Fibroblast of the aortic adventitia (primary cell): ENCODE data around the gene ERBB2. TPM values are rescaled to one million over a fixed set of nuclear protein-coding genes. Genes with fewer than 3 reads are reported as not detected.

Experiments used
- DNase-seq: peaks from one replicate; pipeline ENCODE4 v3.0.0-alpha.2; 2010; ENCODE audit warnings: low read depth
- H3K4me3 ChIP-seq: 2 replicates; pipeline ENCODE4 v1.5.1; 2011; ENCODE audit warnings: low read depth, mild to moderate bottlenecking, control low read depth, low read length, moderate library complexity
- total RNA-seq: library from RNA; depleted of rRNA; stranded (reverse); fragments of >200 nt; gene quantifications from 2 replicates; pipeline ENCODE4 v1.2.3, GENCODE V29; 2012; ENCODE audit warnings: low replicate concordance
- TF ChIP-seq, protein P1 (sequence below): IDR thresholded peaks from 2 replicates; pipeline ENCODE4 v1.5.1; 2011; ENCODE audit warnings: mild to moderate bottlenecking, low read length, control low read depth, inconsistent platforms; ENCODE audit not compliant: insufficient read depth

Gene ERBB2
- total RNA-seq: 37.4 and 67.0 TPM in 2 replicates

GRCh38 chr17:39699818-39700147 is at the start of gene ERBB2:
Gene ERBB2 (plus strand): TSS chr17:39700064. CDS start chr17:39700239, 175 bp downstream.
- H3K4me3 ChIP-seq: peak within 1 kb of the TSS; percentile 82
- peak; percentile 75 for DNase-seq
- TF ChIP-seq, protein P1, sequence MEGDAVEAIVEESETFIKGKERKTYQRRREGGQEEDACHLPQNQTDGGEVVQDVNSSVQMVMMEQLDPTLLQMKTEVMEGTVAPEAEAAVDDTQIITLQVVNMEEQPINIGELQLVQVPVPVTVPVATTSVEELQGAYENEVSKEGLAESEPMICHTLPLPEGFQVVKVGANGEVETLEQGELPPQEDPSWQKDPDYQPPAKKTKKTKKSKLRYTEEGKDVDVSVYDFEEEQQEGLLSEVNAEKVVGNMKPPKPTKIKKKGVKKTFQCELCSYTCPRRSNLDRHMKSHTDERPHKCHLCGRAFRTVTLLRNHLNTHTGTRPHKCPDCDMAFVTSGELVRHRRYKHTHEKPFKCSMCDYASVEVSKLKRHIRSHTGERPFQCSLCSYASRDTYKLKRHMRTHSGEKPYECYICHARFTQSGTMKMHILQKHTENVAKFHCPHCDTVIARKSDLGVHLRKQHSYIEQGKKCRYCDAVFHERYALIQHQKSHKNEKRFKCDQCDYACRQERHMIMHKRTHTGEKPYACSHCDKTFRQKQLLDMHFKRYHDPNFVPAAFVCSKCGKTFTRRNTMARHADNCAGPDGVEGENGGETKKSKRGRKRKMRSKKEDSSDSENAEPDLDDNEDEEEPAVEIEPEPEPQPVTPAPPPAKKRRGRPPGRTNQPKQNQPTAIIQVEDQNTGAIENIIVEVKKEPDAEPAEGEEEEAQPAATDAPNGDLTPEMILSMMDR: no peak

GRCh38 chr17:39650121-39650579 is 49.7 kb upstream of the ERBB2 start:
- TF ChIP-seq, protein P1: no peak
- no peak for DNase-seq
- no peak overlapping the region for H3K4me3 ChIP-seq

DNA sequence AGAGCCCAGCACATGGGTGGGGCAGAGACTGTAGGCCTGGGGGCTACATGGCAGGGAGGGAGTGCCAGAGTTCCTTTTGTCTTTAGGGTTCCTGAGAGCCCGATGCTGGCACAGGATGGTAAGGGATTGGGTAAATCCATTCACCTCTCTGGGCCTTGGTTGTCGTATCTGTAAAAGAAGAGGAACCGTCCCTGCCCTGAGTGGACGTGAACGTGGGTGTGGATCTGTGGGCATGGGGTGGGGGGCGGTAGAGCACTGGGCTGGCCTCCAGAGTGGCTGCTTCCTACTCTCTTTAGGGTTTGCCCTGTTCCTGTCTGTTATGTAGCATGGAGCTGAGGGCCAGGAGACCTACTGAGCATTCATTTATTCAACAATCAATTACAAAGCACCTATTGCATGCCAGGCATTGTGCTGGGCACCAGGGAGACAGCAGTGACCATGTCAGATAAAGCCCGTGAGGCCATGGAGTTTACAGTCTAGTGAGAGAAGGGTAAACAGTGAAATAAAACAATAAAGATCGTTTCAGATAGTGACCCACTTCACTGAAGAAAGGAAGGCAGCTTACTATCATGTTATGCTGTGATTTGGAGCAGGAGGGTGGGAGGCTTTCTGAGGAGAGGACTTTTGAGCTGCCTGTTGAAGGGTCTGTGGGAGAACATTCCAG is 47.8 kb upstream of the ERBB2 start:
- TF ChIP-seq, protein P1: no peak
- no peak for DNase-seq
- no peak overlapping the region for H3K4me3 ChIP-seq

DNA sequence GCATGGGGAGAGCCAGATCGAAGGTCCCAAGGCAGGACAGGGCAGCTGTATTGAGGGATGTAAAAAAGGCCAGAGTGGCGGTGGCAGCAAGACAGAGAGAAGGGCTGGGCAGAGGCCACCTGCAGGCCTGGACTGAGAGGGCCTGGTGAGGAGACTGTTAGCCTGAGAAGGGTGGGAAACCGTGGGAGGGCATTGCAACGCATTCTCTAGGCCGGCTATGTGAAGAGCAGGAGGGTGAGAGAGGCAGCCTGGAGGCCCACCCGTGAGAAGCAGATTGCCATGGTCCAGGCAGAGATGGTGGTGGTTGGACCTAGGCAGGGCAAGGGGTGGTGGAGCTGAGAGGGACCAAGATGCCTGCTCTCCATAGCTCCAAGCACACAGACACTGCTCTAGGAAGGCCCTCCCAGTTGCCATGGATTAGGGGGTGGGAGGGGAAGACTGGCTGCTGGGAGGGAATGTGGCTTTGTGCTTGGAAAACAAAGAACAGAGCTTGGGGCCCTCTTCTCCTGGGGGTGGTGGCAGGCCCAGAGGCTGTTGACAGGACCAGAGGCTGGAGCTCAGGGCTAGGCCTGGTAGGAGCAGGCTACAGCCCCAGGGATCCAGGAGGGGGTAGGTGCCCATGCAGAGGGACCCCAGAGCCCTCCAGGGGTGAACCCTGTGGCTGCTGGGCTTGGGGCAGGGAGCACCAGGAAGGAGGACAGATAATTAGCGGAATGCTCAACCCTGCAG is 47.1 kb upstream of the ERBB2 start:
- DNase-seq: no peak
- H3K4me3 ChIP-seq: no peak overlapping the region
- TF ChIP-seq, protein P1: no peak

DNA sequence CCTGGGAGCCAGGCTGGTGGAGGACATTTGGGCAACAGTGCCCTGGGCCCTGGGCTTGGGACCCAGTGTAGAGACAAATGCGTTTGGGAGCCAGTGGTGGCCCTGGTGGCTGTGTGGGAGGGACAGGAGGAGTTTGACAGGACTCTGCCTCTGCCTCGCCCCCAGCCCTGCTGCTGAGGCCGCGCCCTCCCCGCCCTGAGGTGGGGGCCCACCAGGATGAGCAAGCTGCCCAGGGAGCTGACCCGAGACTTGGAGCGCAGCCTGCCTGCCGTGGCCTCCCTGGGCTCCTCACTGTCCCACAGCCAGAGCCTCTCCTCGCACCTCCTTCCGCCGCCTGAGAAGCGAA is 46.6 kb upstream of the ERBB2 start:
- no peak overlapping the region for H3K4me3 ChIP-seq
- DNase-seq: no peak
- TF ChIP-seq, protein P1: no peak

- peak; percentile 36 for DNase-seq
- no peak overlapping the region for H3K4me3 ChIP-seq
- TF ChIP-seq, protein P1: peak; percentile 90
Observed at GRCh38 chr17:39653662-39654331, 46.1 kb upstream of the ERBB2 start.
